GM12878 (cell line): ENCODE results near the gene SLX4IP.

Source experiments
- POLR2AphosphoS5 ChIP-seq: IDR thresholded peaks from 2 replicates; pipeline ENCODE4 v1.6.1; 2011; ENCODE audit warnings: mild to moderate bottlenecking, low read length, inconsistent platforms
- ZNF687 ChIP-seq: fragments of 450-650 bp; IDR thresholded peaks from 2 replicates; pipeline ENCODE4 v1.6.1; 2017; ENCODE audit warnings: mild to moderate bottlenecking, moderate library complexity
- TF ChIP-seq, protein P1 (sequence below), 3 experiments: IDR thresholded peaks in 2 of 3; conservative IDR thresholded peaks in 1 of 3; 2 replicates each; pipeline ENCODE4 v1.5.1; 2011; ENCODE audit warnings: low read depth in 3 of 3, low read length in 3 of 3, mild to moderate bottlenecking in 3 of 3, control low read depth in 2 of 3, moderate library complexity in 2 of 3, inconsistent platforms in 1 of 3, mixed read lengths in 1 of 3; ENCODE audit not compliant: control insufficient read depth in 2 of 3, insufficient read depth in 1 of 3; ENCODE audit errors: extremely low read depth in 1 of 3

- no peak for TF ChIP-seq POLR2AphosphoS5
- no peak for TF ChIP-seq ZNF687
- TF ChIP-seq, protein P1, sequence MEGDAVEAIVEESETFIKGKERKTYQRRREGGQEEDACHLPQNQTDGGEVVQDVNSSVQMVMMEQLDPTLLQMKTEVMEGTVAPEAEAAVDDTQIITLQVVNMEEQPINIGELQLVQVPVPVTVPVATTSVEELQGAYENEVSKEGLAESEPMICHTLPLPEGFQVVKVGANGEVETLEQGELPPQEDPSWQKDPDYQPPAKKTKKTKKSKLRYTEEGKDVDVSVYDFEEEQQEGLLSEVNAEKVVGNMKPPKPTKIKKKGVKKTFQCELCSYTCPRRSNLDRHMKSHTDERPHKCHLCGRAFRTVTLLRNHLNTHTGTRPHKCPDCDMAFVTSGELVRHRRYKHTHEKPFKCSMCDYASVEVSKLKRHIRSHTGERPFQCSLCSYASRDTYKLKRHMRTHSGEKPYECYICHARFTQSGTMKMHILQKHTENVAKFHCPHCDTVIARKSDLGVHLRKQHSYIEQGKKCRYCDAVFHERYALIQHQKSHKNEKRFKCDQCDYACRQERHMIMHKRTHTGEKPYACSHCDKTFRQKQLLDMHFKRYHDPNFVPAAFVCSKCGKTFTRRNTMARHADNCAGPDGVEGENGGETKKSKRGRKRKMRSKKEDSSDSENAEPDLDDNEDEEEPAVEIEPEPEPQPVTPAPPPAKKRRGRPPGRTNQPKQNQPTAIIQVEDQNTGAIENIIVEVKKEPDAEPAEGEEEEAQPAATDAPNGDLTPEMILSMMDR (IDR thresholded peaks at IDR 0.05 in 2 of 3, conservative IDR thresholded peaks at IDR 0.05 in 1 of 3; ENCODE audit: control insufficient read depth in 2 of 3, extremely low read depth in 1 of 3, insufficient read depth in 1 of 3, low read depth in 3 of 3, low read length in 3 of 3) = no peak
These were observed 132.9 kb downstream of the SLX4IP start for GRCh38 chr20:10568032-10568431.
